HAP-1 (cell line): ENCODE measurements around the gene DPEP3.
"Not testable (repeated sequence)": the region's sequence is repeated elsewhere in the genome, so short reads cannot be mapped to it uniquely, and the experiment has no call there.

Experiments used
- DNase-seq, 2 experiments: peaks; one replicate each; pipeline ENCODE4 v3.0.0-alpha.2; 2016 to 2020; ENCODE audit warnings: low spot score in 2 of 2
- H3K27me3 ChIP-seq: fragments of 250-450 bp; sonication (Bioruptor Pico); 2 replicates; pipeline ENCODE4 v1.5.1; 2020; ENCODE audit warnings: low read depth, mild to moderate bottlenecking, moderate library complexity
- H3K36me3 ChIP-seq: fragments of 250-450 bp; sonication (Bioruptor Pico); replicated peaks from 2 replicates; pipeline ENCODE4 v1.5.1; 2020; ENCODE audit warnings: mild to moderate bottlenecking
- H3K4me1 ChIP-seq: fragments of 250-450 bp; sonication (Bioruptor Pico); 2 replicates; pipeline ENCODE4 v1.5.1; 2020; ENCODE audit warnings: mild to moderate bottlenecking
- H3K4me3 ChIP-seq: fragments of 250-450 bp; sonication (Bioruptor Pico); 2 replicates; pipeline ENCODE4 v1.5.1; 2020; ENCODE audit warnings: mild to moderate bottlenecking, moderate library complexity
- H3K9me3 ChIP-seq: fragments of 250-450 bp; sonication (Bioruptor Pico); 2 replicates; pipeline ENCODE4 v1.5.1; 2020; ENCODE audit warnings: mild to moderate bottlenecking, moderate library complexity
- in situ Hi-C: fragments of 300-500 bp; cut with MboI; formaldehyde crosslinking; loops from 3 replicates; pipeline ENCODE4 v1.14.3; 2020; ENCODE audit warnings: low sequenced_read_pairs, inconsistent platforms, mixed read lengths

The DPEP3 gene

GRCh38 chr16:68003031-68003430, 22.7 kb upstream of the DPEP3 start:
- Histone ChIP-seq H3K36me3 (no peaks in the 10 kb centered on the region), H3K27me3 (no peaks in the 10 kb centered on the region), H3K9me3 (no peaks in the 10 kb centered on the region), H3K4me1 (no peaks in the 10 kb centered on the region), H3K4me3 (no peak overlapping the region)
- in situ Hi-C loops = no loop called here
- DNase-seq = no peak

GRCh38 chr16:68000450-68000849, 20.2 kb upstream of the DPEP3 start:
- Histone ChIP-seq H3K36me3 (no peaks in the 10 kb centered on the region), H3K27me3 (no peaks in the 10 kb centered on the region), H3K4me3 (no peak overlapping the region), H3K4me1 (no peaks in the 10 kb centered on the region), H3K9me3 (no peaks in the 10 kb centered on the region)
- in situ Hi-C loops = no loop called here
- no peak for DNase-seq

- Histone ChIP-seq H3K4me3 (no peak overlapping the region), H3K27me3 (no peaks in the 10 kb centered on the region), H3K4me1 (no peaks in the 10 kb centered on the region), H3K9me3 (no peaks in the 10 kb centered on the region), H3K36me3 (no peaks in the 10 kb centered on the region)
- in situ Hi-C loops = no loop called here
- no peak for DNase-seq
Measured at GRCh38 chr16:67999985-68000384, 19.7 kb upstream of the DPEP3 start.

GRCh38 chr16:67998779-67999688, 18.7 kb upstream of the DPEP3 start, which contains the start of gene DPEP2:
Gene DPEP2, minus strand, starts transcription at chr16:67999484. Its CDS starts 6,272 bp downstream, at chr16:67993212.
- H3K36me3 ChIP-seq, DNase-seq, H3K27me3 ChIP-seq, H3K4me3 ChIP-seq, in situ Hi-C loops, H3K9me3 ChIP-seq, H3K4me1 ChIP-seq: not testable (repeated sequence)

GRCh38 chr16:67998231-67998778, 18.0 kb upstream of the DPEP3 start:
- H3K27me3 ChIP-seq, H3K9me3 ChIP-seq, H3K4me3 ChIP-seq, H3K4me1 ChIP-seq, in situ Hi-C loops, DNase-seq, H3K36me3 ChIP-seq: not testable (repeated sequence)

- no peaks in the 10 kb centered on the region for H3K27me3 ChIP-seq
- no peaks in the 10 kb centered on the region for H3K9me3 ChIP-seq
- no peak overlapping the region for H3K4me3 ChIP-seq
- in situ Hi-C loops = no loop called here
- H3K36me3 ChIP-seq = no peaks in the 10 kb centered on the region
- peaks cover 9% of the 10 kb centered on the region for H3K4me1 ChIP-seq
- no peak for DNase-seq
Measured at GRCh38 chr16:67996666-67997065, 16.4 kb upstream of the DPEP3 start.

- H3K4me1 ChIP-seq = peaks cover 9% of the 10 kb centered on the region
- no peak for DNase-seq
- H3K9me3 ChIP-seq = no peaks in the 10 kb centered on the region
- in situ Hi-C loops = no loop called here
- no peaks in the 10 kb centered on the region for H3K27me3 ChIP-seq
- no peak overlapping the region for H3K4me3 ChIP-seq
- H3K36me3 ChIP-seq = no peaks in the 10 kb centered on the region
Measured at GRCh38 chr16:67995423-67995822, 15.1 kb upstream of the DPEP3 start.

GRCh38 chr16:67994040-67994408, 13.7 kb upstream of the DPEP3 start:
- H3K4me1 ChIP-seq = not testable (repeated sequence)

GRCh38 chr16:67993207-67994039, 13.1 kb upstream of the DPEP3 start:
- Histone ChIP-seq H3K4me3 (no peak overlapping the region), H3K4me1 (peaks cover 9% of the 10 kb centered on the region), H3K9me3 (no peaks in the 10 kb centered on the region), H3K36me3 (no peaks in the 10 kb centered on the region), H3K27me3 (no peaks in the 10 kb centered on the region)
- DNase-seq = peak; percentile 74 to 89
- in situ Hi-C loops = no loop called here

More at GRCh38 chr16:67994040-67994408, 13.7 kb upstream of the DPEP3 start:
- H3K36me3 ChIP-seq, H3K4me3 ChIP-seq, H3K27me3 ChIP-seq, H3K9me3 ChIP-seq, in situ Hi-C loops, DNase-seq: not testable (repeated sequence)

GRCh38 chr16:67992661-67993206, 12.4 kb upstream of the DPEP3 start:
- Histone ChIP-seq H3K36me3 (no peaks in the 10 kb centered on the region), H3K27me3 (no peaks in the 10 kb centered on the region), H3K9me3 (no peaks in the 10 kb centered on the region), H3K4me1 (peaks cover 9% of the 10 kb centered on the region), H3K4me3 (no peak overlapping the region)
- no peak for DNase-seq
- in situ Hi-C loops = no loop called here

GRCh38 chr16:67990018-67990386, 9.7 kb upstream of the DPEP3 start:
- in situ Hi-C loops = no loop called here
- H3K4me3 ChIP-seq = no peak overlapping the region
- DNase-seq = no peak
- H3K9me3 ChIP-seq = no peaks in the 10 kb centered on the region
- H3K36me3 ChIP-seq = no peaks in the 10 kb centered on the region
- peaks cover 9% of the 10 kb centered on the region for H3K4me1 ChIP-seq
- no peaks in the 10 kb centered on the region for H3K27me3 ChIP-seq

GRCh38 chr16:67989322-67990017, 9.2 kb upstream of the DPEP3 start:
- Histone ChIP-seq H3K4me3 (no peak overlapping the region), H3K27me3 (no peaks in the 10 kb centered on the region), H3K4me1 (peaks cover 9% of the 10 kb centered on the region), H3K9me3 (no peaks in the 10 kb centered on the region), H3K36me3 (no peaks in the 10 kb centered on the region)
- in situ Hi-C loops = no loop called here
- DNase-seq = no peak

GRCh38 chr16:67988675-67989074, 8.4 kb upstream of the DPEP3 start:
- Histone ChIP-seq H3K9me3 (no peaks in the 10 kb centered on the region), H3K4me3 (no peak overlapping the region), H3K36me3 (no peaks in the 10 kb centered on the region)

More at GRCh38 chr16:67988675-67989074, 8.4 kb upstream of the DPEP3 start:
- in situ Hi-C loops = no loop called here
- H3K27me3 ChIP-seq = no peaks in the 10 kb centered on the region
- peaks cover 9% of the 10 kb centered on the region for H3K4me1 ChIP-seq
- DNase-seq = no peak
